Sigmoid colon (tissue), 3 donors: ENCODE measurements around the gene TDRD6.

Source experiments
- CTCF ChIP-seq, 4 experiments: fragments of 450-650 bp in 3 of 4; fragments of 200-600 bp in 1 of 4; IDR thresholded peaks; one replicate each; pipeline ENCODE4 v1.5.1; 2016 to 2019; ENCODE audit warnings: antibody characterized with exemption in 4 of 4, mild to moderate bottlenecking in 3 of 4, moderate library complexity in 2 of 4
- POLR2A ChIP-seq, 2 donors: fragments of 450-650 bp; IDR thresholded peaks; one replicate each; pipeline ENCODE4 v1.6.1; 2016; ENCODE audit warnings: antibody characterized with exemption in 2 of 2, mild to moderate bottlenecking in 2 of 2, moderate library complexity in 2 of 2

GRCh38 chr6:46674410-46674809 lies 13.3 kb upstream of the TDRD6 start:
- TF ChIP-seq CTCF (IDR thresholded peaks at IDR 0.05) (no peak), POLR2A (IDR thresholded peaks at IDR 0.05) (no peak)
